ENCODE measurements around the gene PHOSPHO2. TPM values are rescaled to one million over a fixed set of nuclear protein-coding genes. Genes with fewer than 3 reads are reported as not detected.

Gene PHOSPHO2
- total RNA-seq, 2 donors from 2014 or later, result 3.8 to 4.2 TPM

- H3K9me3 ChIP-seq (ENCODE audit: control insufficient read depth, low read length, poor library complexity, severe bottlenecking), result no peaks in the 10 kb centered on the region
- no peak overlapping the region for H3K27ac Mint-ChIP-seq
- DNase-seq (no peak), ATAC-seq (no peak)
- H3K4me3 Mint-ChIP-seq, result no peak overlapping the region
- peaks cover 10% of the 10 kb centered on the region for H3K4me1 Mint-ChIP-seq
- peaks cover 37% of the 10 kb centered on the region for H3K27me3 Mint-ChIP-seq
- H3K36me3 Mint-ChIP-seq (ENCODE audit: low read depth), result peaks cover 5% of the 10 kb centered on the region
Measured at GRCh38 chr2:169735623-169736022, 41.4 kb downstream of the PHOSPHO2 start.

- Mint-ChIP-seq H3K27ac (no peak overlapping the region), H3K4me3 (no peak overlapping the region), H3K36me3 (ENCODE audit: low read depth) (peaks cover 5% of the 10 kb centered on the region), H3K4me1 (peaks cover 10% of the 10 kb centered on the region), H3K27me3 (peaks cover 44% of the 10 kb centered on the region)
- no peak for ATAC-seq
- no peak for DNase-seq
- no peaks in the 10 kb centered on the region for H3K9me3 ChIP-seq (ENCODE audit: control insufficient read depth, low read length, poor library complexity, severe bottlenecking)
Measured at GRCh38 chr2:169736902-169737301, 42.6 kb downstream of the PHOSPHO2 start.

GRCh38 chr2:169738566-169739229, 44.4 kb downstream of the PHOSPHO2 start:
- Mint-ChIP-seq H3K4me3 (no peak overlapping the region), H3K27ac (no peak overlapping the region), H3K4me1 (no peaks in the 10 kb centered on the region), H3K27me3 (peaks cover 36% of the 10 kb centered on the region), H3K36me3 (ENCODE audit: low read depth) (peaks cover 2% of the 10 kb centered on the region)
- H3K9me3 ChIP-seq (ENCODE audit: control insufficient read depth, low read length, poor library complexity, severe bottlenecking), result no peaks in the 10 kb centered on the region
- ATAC-seq (no peak), DNase-seq (no peak)

GRCh38 chr2:169739351-169739750, 45.1 kb downstream of the PHOSPHO2 start:
- Mint-ChIP-seq H3K4me1 (no peaks in the 10 kb centered on the region), H3K36me3 (ENCODE audit: low read depth) (peaks cover 6% of the 10 kb centered on the region), H3K4me3 (no peak overlapping the region), H3K27ac (no peak overlapping the region), H3K27me3 (peaks cover 36% of the 10 kb centered on the region)
- no peaks in the 10 kb centered on the region for H3K9me3 ChIP-seq (ENCODE audit: control insufficient read depth, low read length, poor library complexity, severe bottlenecking)
- DNase-seq (no peak), ATAC-seq (no peak)

- no peak overlapping the region for H3K27ac Mint-ChIP-seq
- no peak overlapping the region for H3K4me3 Mint-ChIP-seq
- peaks cover 10% of the 10 kb centered on the region for H3K4me1 Mint-ChIP-seq
- no peaks in the 10 kb centered on the region for H3K9me3 ChIP-seq (ENCODE audit: control insufficient read depth, low read length, poor library complexity, severe bottlenecking)
- no peak for DNase-seq
- H3K27me3 Mint-ChIP-seq, result peaks cover 7% of the 10 kb centered on the region
- no peak for ATAC-seq
- peaks cover 6% of the 10 kb centered on the region for H3K36me3 Mint-ChIP-seq (ENCODE audit: low read depth)
Measured at GRCh38 chr2:169743549-169743948, 49.3 kb downstream of the PHOSPHO2 start.

- Mint-ChIP-seq H3K36me3 (ENCODE audit: low read depth) (peaks cover 6% of the 10 kb centered on the region), H3K4me3 (no peak overlapping the region), H3K27ac (no peak overlapping the region), H3K4me1 (peaks cover 10% of the 10 kb centered on the region), H3K27me3 (peaks cover 2% of the 10 kb centered on the region)
- no peaks in the 10 kb centered on the region for H3K9me3 ChIP-seq (ENCODE audit: control insufficient read depth, low read length, poor library complexity, severe bottlenecking)
- no peak for ATAC-seq
- DNase-seq, result no peak
Measured at GRCh38 chr2:169746240-169746639, 52.0 kb downstream of the PHOSPHO2 start.

- no peak overlapping the region for H3K27ac Mint-ChIP-seq
- peaks cover 10% of the 10 kb centered on the region for H3K4me1 Mint-ChIP-seq
- H3K36me3 Mint-ChIP-seq (ENCODE audit: low read depth), result peaks cover 6% of the 10 kb centered on the region
- ATAC-seq (no peak), DNase-seq (no peak)
- no peak overlapping the region for H3K4me3 Mint-ChIP-seq
- H3K27me3 Mint-ChIP-seq, result no peaks in the 10 kb centered on the region
- H3K9me3 ChIP-seq (ENCODE audit: control insufficient read depth, low read length, poor library complexity, severe bottlenecking), result no peaks in the 10 kb centered on the region
Measured at GRCh38 chr2:169748319-169748718, 54.0 kb downstream of the PHOSPHO2 start.

Other genes starting within 250 kb of the PHOSPHO2 start
- gene BBS5, start 215.0 kb upstream of the PHOSPHO2 start, total RNA-seq, result 1 to 10 TPM; 2.0 to 2.9 TPM
- not detected for gene KLHL41, start 184.8 kb upstream of the PHOSPHO2 start, total RNA-seq
- gene FASTKD1, start 120.6 kb upstream of the PHOSPHO2 start, total RNA-seq, result 10 to 100 TPM; 15.6 to 18.4 TPM
- gene PPIG, start 110.1 kb upstream of the PHOSPHO2 start, total RNA-seq, result 10 to 100 TPM; 64.3 to 66.0 TPM
- gene CFAP210, start 64 bp upstream of the PHOSPHO2 start, total RNA-seq, result 1 to 10 TPM; 1.6 to 3.7 TPM
- gene KLHL23, start 39.4 kb downstream of the PHOSPHO2 start, total RNA-seq, result under 1 TPM; 0.37 to 0.60 TPM
- gene SSB, start 104.4 kb downstream of the PHOSPHO2 start, total RNA-seq, result 100 to 1,000 TPM; 111 to 141 TPM
- 10 to 100 TPM; 22.9 to 29.4 TPM for gene METTL5, start 130.4 kb downstream of the PHOSPHO2 start, total RNA-seq
- gene UBR3, start 133.0 kb downstream of the PHOSPHO2 start, total RNA-seq, result 10 to 100 TPM; 33.6 to 34.9 TPM

All from T-helper 17 cell (primary cell).